ENCODE data around the gene MCOLN3.

Gene MCOLN3

DNA sequence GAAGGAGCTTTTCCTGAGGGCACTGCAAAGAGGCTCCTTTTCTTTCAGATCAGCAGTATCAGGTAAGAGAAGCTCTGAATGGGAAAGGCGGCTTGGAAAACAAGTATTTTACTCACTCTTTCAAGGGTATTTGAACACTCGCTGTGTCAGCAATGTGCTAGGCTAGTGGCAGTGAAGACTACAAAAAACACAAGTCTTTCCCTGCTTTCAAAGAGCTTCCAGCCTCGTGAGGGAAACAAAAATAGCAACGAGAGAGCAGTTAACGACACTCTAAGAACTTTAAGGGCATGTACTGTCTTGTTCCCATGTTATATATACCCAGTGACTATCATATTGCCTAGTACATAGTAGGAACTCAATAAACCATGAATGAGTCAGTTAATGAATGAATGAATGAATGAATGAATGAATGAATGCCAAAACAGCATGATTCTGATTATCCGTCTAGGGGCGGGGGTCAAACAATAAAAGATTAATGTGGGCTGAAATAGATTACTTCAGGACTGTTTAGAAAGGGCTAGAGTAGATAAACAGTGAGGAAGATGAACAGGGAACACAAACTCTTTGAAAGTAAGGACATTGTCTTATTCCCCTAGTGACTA lies 14.2 kb upstream of the MCOLN3 start:
- no peaks in the 10 kb centered on the region for H3K9me3 Mint-ChIP-seq
- H3K36me3 Mint-ChIP-seq = no peaks in the 10 kb centered on the region
- peak overlapping the region; percentile 83 to 97 for H3K4me3 Mint-ChIP-seq
- H3K27me3 Mint-ChIP-seq = peaks cover 25 to 37% of the 10 kb centered on the region in 2 donors
- H3K4me1 Mint-ChIP-seq = peaks cover 19 to 21% of the 10 kb centered on the region in 2 donors
- no peak for DNase-seq
- ATAC-seq (replicated peaks) = no peak
- peak overlapping the region; percentile 95 for H3K27ac Mint-ChIP-seq

DNA sequence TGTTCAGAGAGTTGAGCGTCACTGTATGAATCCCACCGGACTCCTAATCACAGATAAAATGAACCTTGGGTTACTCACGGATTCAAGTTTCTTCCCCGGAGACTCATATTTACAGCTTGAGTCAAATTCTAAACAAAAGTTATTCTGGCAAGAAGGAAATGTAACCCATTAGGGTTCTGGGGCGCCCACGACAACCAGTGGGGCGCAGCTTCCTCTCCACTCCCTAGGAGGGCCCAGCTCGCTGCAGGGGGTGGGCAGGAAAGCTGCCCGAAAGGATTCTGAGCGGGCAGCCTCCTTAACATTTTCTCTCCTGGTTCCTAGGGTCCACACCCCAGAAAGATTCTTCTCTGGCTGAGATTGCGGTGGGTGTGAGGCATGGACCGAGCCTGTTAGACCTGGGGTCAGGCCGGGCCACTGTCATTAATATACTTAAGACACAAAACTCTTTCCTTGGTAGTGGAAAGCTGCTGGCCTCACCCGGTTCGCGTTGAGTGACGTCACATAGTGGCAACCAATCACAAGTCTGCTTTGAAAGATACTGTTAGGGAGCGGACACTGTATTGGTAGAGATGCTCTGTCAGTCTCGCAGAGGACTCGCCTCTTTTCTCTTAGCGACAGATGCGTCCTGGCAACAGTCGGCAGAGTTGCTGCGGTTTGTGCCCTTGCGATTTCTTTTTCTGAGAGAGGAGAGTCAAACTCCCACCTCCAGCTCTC lies 13.6 kb upstream of the MCOLN3 start:
- peak overlapping the region; percentile 83 to 97 for H3K4me3 Mint-ChIP-seq
- no peaks in the 10 kb centered on the region for H3K9me3 Mint-ChIP-seq
- ATAC-seq (replicated peaks) (peak; percentile 99), DNase-seq (peak; percentile 81)
- H3K27me3 Mint-ChIP-seq = peaks cover 25 to 37% of the 10 kb centered on the region in 2 donors
- H3K27ac Mint-ChIP-seq = peak overlapping the region; percentile 95
- H3K4me1 Mint-ChIP-seq = peaks cover 19 to 21% of the 10 kb centered on the region in 2 donors
- no peaks in the 10 kb centered on the region for H3K36me3 Mint-ChIP-seq

- Mint-ChIP-seq H3K4me3 (no peak overlapping the region), H3K27me3 (peaks cover 28 to 32% of the 10 kb centered on the region in 2 donors), H3K4me1 (peaks cover 19 to 21% of the 10 kb centered on the region in 2 donors), H3K27ac (no peak overlapping the region), H3K36me3 (no peaks in the 10 kb centered on the region), H3K9me3 (no peaks in the 10 kb centered on the region)
- ATAC-seq (replicated peaks) (no peak), DNase-seq (no peak)
These were observed 11.7 kb upstream of the MCOLN3 start for GRCh38 chr1:85060038-85060437.

DNA sequence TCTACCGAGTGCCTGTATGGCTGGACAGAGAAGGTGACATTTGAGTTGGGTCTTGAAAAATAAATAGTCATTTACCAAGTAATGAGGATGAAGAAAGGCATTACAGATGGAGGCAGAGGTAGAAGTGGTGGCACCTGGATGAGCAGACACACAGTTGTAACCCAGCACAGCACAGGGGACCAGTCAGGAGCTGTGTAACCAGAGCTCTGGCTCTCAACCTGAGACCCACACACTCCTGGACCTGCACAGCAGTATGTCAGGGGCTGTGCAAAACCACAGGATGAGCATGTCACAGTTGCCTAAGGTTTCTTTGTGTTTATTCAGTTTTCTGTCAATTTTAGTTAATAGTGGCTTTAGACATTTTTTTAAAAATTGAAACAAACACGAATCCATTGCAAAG lies 11.3 kb upstream of the MCOLN3 start:
- peaks cover 31 to 32% of the 10 kb centered on the region in 2 donors for H3K27me3 Mint-ChIP-seq
- no peak overlapping the region for H3K4me3 Mint-ChIP-seq
- no peak overlapping the region for H3K27ac Mint-ChIP-seq
- H3K4me1 Mint-ChIP-seq = peaks cover 19 to 21% of the 10 kb centered on the region in 2 donors
- no peaks in the 10 kb centered on the region for H3K9me3 Mint-ChIP-seq
- DNase-seq = no peak
- no peaks in the 10 kb centered on the region for H3K36me3 Mint-ChIP-seq
- no peak for ATAC-seq (replicated peaks)

GRCh38 chr1:85058786-85059185 lies 10.5 kb upstream of the MCOLN3 start:
- Mint-ChIP-seq H3K27ac (no peak overlapping the region), H3K27me3 (peaks cover 28 to 32% of the 10 kb centered on the region in 2 donors), H3K4me3 (no peak overlapping the region), H3K9me3 (no peaks in the 10 kb centered on the region), H3K4me1 (peaks cover 19 to 21% of the 10 kb centered on the region in 2 donors), H3K36me3 (no peaks in the 10 kb centered on the region)
- DNase-seq (no peak), ATAC-seq (replicated peaks) (no peak)

GRCh38 chr1:85058311-85058710 lies 10.0 kb upstream of the MCOLN3 start:
- DNase-seq (no peak), ATAC-seq (replicated peaks) (peak; percentile 53 to 55)
- Mint-ChIP-seq H3K27me3 (peaks cover 28 to 29% of the 10 kb centered on the region in 2 donors), H3K4me3 (no peak overlapping the region), H3K27ac (no peak overlapping the region), H3K4me1 (peaks cover 19 to 21% of the 10 kb centered on the region in 2 donors), H3K9me3 (no peaks in the 10 kb centered on the region), H3K36me3 (no peaks in the 10 kb centered on the region)

- Mint-ChIP-seq H3K4me1 (peaks cover 9 to 13% of the 10 kb centered on the region in 2 donors), H3K27ac (no peak overlapping the region), H3K9me3 (no peaks in the 10 kb centered on the region), H3K27me3 (peaks cover 22 to 23% of the 10 kb centered on the region in 2 donors), H3K4me3 (no peak overlapping the region), H3K36me3 (no peaks in the 10 kb centered on the region)
- ATAC-seq (replicated peaks) (no peak), DNase-seq (no peak)
These were observed 6.4 kb upstream of the MCOLN3 start for GRCh38 chr1:85054664-85055063.

- ATAC-seq (replicated peaks) (no peak), DNase-seq (no peak)
- Mint-ChIP-seq H3K4me3 (no peak overlapping the region), H3K4me1 (peaks cover 8 to 19% of the 10 kb centered on the region in 2 donors), H3K9me3 (no peaks in the 10 kb centered on the region), H3K36me3 (no peaks in the 10 kb centered on the region), H3K27me3 (peaks cover 43 to 55% of the 10 kb centered on the region in 2 donors), H3K27ac (no peak overlapping the region)
These were observed 1.5 kb upstream of the MCOLN3 start for GRCh38 chr1:85049735-85050166.

- Mint-ChIP-seq H3K27ac (no peak overlapping the region), H3K4me1 (peaks cover 8 to 19% of the 10 kb centered on the region in 2 donors), H3K4me3 (peak overlapping the region; percentile 30 to 46), H3K27me3 (peaks cover 43 to 63% of the 10 kb centered on the region in 2 donors), H3K36me3 (no peaks in the 10 kb centered on the region), H3K9me3 (no peaks in the 10 kb centered on the region)
- ATAC-seq (replicated peaks) (peak; percentile 63 to 71), DNase-seq (peak; percentile 2)
These were observed 616 bp downstream of the MCOLN3 start for GRCh38 chr1:85047472-85048295.

- Mint-ChIP-seq H3K27ac (peak overlapping the region; percentile 39), H3K4me3 (peak overlapping the region; percentile 30 to 46), H3K9me3 (no peaks in the 10 kb centered on the region), H3K36me3 (no peaks in the 10 kb centered on the region), H3K4me1 (peaks cover 8 to 19% of the 10 kb centered on the region in 2 donors), H3K27me3 (peaks cover 47 to 64% of the 10 kb centered on the region in 2 donors)
- no peak for DNase-seq
- ATAC-seq (replicated peaks) = no peak
These were observed 1.2 kb downstream of the MCOLN3 start for GRCh38 chr1:85047144-85047471.

DNA sequence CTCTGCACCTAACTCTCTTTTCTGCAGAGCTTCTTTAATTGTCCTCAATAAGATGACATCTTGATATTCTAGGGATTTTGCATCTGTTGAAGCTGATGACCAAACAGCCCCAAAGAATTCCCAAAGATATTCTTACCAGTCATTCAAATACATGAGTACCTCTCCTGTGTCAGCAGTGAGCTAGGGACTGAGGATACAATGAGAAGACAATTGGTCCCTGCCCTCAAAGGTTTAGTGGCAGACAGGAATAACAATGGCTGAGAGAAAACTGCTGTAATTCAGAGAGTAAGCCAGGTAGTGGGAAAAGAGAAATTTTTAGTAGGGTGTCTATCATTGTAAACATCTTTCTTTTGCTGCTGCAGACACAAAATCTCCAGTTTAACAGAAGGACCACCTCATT lies 5.9 kb downstream of the MCOLN3 start:
- Mint-ChIP-seq H3K9me3 (no peaks in the 10 kb centered on the region), H3K4me3 (no peak overlapping the region), H3K27ac (no peak overlapping the region), H3K27me3 (peaks cover 34 to 50% of the 10 kb centered on the region in 2 donors), H3K4me1 (peaks cover 3 to 6% of the 10 kb centered on the region in 2 donors), H3K36me3 (peaks cover 0 to 4% of the 10 kb centered on the region in 2 donors)
- ATAC-seq (replicated peaks) = no peak
- DNase-seq = no peak

- Mint-ChIP-seq H3K9me3 (no peaks in the 10 kb centered on the region), H3K27me3 (peaks cover 32 to 45% of the 10 kb centered on the region in 2 donors)
These were observed 6.5 kb downstream of the MCOLN3 start for GRCh38 chr1:85041793-85042192.

GRCh38 chr1:85033221-85033620 lies 15.1 kb downstream of the MCOLN3 start:
- Mint-ChIP-seq H3K4me3 (no peak overlapping the region), H3K36me3 (no peaks in the 10 kb centered on the region), H3K27me3 (peaks cover 22 to 23% of the 10 kb centered on the region in 2 donors), H3K27ac (no peak overlapping the region), H3K4me1 (no peaks in the 10 kb centered on the region), H3K9me3 (no peaks in the 10 kb centered on the region)
- no peak for ATAC-seq (replicated peaks)
- DNase-seq = no peak

More at GRCh38 chr1:85041793-85042192, 6.5 kb downstream of the MCOLN3 start:
- no peak overlapping the region for H3K4me3 Mint-ChIP-seq
- ATAC-seq (replicated peaks) = no peak
- no peak overlapping the region for H3K27ac Mint-ChIP-seq
- no peak for DNase-seq
- peaks cover 0 to 4% of the 10 kb centered on the region in 2 donors for H3K36me3 Mint-ChIP-seq
- no peaks in the 10 kb centered on the region for H3K4me1 Mint-ChIP-seq

DNA sequence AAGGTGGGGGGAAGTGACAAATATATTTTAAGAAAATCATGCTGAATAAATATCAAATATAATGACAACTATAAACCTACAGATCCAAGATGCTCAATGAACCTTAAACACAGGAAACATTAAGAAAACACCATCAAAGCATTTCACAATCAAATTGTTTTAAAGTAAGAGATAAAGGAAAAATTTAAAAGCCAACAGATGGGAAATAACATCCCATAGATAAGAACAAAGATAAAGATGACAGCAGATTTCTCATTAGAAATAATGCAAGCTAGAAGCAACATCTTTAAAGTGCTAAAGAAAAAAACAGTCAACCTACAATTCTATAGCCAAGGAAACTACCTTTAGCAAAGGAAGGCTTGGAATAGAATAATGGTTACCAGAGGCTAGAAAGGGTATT lies 17.8 kb downstream of the MCOLN3 start:
- peaks cover 6 to 9% of the 10 kb centered on the region in 2 donors for H3K4me1 Mint-ChIP-seq
- no peak overlapping the region for H3K4me3 Mint-ChIP-seq
- ATAC-seq (replicated peaks) = no peak
- H3K27ac Mint-ChIP-seq = no peak overlapping the region
- no peaks in the 10 kb centered on the region for H3K36me3 Mint-ChIP-seq
- H3K27me3 Mint-ChIP-seq = peaks cover 6 to 7% of the 10 kb centered on the region in 2 donors
- DNase-seq = no peak
- H3K9me3 Mint-ChIP-seq = no peaks in the 10 kb centered on the region
